Kasumi-1 (cell line): ENCODE results near the gene PLEKHG3.

ENCODE experiments used
- DNase-seq, 2 experiments: peaks; one replicate each; lab custom pipeline; 2025; lab: John Stamatoyannopoulos, UW

Gene PLEKHG3

GRCh38 chr14:64704143-64704742, at the start of gene PLEKHG3:
TSS of gene PLEKHG3 (plus strand) at chr14:64704424. CDS start at chr14:64727632, 23,208 bp downstream.
- DNase-seq, result no peak

DNA sequence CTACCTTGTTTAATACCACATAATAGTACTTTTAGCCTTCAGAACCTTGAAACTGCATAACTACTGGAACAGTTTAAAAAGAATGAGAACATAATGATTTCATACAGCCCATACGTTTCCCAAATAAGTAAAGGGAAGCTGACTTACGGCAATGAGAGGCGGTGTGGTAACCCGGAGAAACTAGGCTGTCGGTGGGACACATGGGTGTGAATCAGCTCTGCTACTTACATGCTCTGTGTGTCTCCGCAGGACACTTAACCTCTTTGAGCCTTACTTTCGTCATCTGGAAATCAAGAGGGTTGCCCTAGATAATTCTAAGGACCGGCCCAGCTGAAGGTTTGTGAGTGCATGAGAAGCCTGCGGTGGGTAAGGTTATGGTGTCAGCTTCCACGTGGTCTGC, 49.3 kb upstream of the PLEKHG3 start:
- DNase-seq, result peak; percentile 22 to 24

DNA sequence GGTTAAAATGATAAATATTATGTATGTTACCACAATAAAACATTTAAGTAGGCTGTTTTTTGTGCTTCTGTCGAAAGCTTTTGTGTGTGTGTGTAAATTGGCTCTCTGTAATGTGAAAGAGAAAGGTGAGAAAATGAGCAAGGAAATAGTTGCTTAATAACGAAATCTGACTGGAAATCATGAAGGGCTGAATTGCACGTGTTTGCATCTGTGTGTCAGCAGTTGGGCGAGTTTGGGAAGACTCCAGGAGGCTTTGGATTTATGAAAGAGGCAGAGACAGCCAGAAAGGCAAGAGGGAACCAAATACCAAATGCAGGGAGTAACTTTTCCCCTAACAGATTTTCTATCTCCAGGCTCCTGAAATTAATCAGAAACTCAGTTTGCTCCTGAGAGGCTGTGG, 47.2 kb upstream of the PLEKHG3 start:
- DNase-seq, result no peak

DNA sequence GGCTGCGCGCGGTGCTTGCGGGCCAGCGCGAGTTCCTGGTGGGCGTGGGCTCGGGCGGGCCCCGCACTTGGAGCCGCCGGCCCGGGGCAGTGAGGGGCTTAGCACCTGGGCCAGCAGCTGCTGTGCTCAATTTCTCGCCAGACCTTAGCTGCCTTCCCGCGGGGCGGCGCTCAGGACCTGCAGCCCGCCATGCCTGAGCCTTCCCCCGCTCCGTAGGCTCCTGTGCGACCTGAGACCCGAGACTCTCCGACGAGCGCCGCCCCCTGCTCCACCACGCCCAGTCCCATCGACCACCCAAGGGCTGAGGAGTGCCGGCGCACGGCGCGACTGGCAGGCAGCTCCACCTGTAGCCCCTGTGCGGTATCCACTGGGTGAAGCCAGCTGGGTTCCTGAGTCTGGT, 46.0 kb upstream of the PLEKHG3 start:
- DNase-seq, result no peak

GRCh38 chr14:64658700-64659264, 45.4 kb upstream of the PLEKHG3 start:
- DNase-seq, result peak in 1 of 2 experiments; percentile 11

- no peak for DNase-seq
Measured at GRCh38 chr14:64659366-64659765, 44.9 kb upstream of the PLEKHG3 start.

- DNase-seq, result no peak
Measured at GRCh38 chr14:64663174-64663573, 41.0 kb upstream of the PLEKHG3 start.

GRCh38 chr14:64671591-64671990, 32.6 kb upstream of the PLEKHG3 start:
- peak; percentile 86 to 90 for DNase-seq

- no peak for DNase-seq
Measured at GRCh38 chr14:64673316-64673715, 30.9 kb upstream of the PLEKHG3 start.

GRCh38 chr14:64673748-64674147, 30.5 kb upstream of the PLEKHG3 start:
- DNase-seq, result peak; percentile 51 to 66

DNA sequence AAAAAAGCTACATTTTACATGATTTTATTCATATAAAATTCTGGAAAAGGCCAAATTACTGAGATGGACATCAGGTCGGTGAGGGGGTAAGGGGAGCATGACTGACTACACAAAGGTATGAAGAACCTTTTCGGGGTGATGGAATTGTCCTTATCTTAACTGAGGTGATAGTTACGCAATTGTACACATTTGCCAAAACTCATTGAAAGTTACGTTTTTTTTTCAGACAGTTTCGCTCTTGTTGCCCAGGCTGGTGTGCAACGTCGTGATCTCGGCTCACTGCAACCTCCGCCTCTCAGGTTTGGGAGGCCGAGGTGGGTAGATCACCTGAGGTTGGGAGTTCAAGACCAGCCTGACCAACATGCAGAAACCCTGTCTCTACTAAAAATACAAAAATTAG, 29.4 kb upstream of the PLEKHG3 start:
- no peak for DNase-seq

GRCh38 chr14:64675312-64675711, 28.9 kb upstream of the PLEKHG3 start:
- no peak for DNase-seq

GRCh38 chr14:64676410-64677008, 27.7 kb upstream of the PLEKHG3 start:
- DNase-seq, result no peak

- no peak for DNase-seq
Measured at GRCh38 chr14:64680013-64680713, 24.1 kb upstream of the PLEKHG3 start.

- DNase-seq, result no peak
Measured at GRCh38 chr14:64680714-64681065, 23.5 kb upstream of the PLEKHG3 start.

DNA sequence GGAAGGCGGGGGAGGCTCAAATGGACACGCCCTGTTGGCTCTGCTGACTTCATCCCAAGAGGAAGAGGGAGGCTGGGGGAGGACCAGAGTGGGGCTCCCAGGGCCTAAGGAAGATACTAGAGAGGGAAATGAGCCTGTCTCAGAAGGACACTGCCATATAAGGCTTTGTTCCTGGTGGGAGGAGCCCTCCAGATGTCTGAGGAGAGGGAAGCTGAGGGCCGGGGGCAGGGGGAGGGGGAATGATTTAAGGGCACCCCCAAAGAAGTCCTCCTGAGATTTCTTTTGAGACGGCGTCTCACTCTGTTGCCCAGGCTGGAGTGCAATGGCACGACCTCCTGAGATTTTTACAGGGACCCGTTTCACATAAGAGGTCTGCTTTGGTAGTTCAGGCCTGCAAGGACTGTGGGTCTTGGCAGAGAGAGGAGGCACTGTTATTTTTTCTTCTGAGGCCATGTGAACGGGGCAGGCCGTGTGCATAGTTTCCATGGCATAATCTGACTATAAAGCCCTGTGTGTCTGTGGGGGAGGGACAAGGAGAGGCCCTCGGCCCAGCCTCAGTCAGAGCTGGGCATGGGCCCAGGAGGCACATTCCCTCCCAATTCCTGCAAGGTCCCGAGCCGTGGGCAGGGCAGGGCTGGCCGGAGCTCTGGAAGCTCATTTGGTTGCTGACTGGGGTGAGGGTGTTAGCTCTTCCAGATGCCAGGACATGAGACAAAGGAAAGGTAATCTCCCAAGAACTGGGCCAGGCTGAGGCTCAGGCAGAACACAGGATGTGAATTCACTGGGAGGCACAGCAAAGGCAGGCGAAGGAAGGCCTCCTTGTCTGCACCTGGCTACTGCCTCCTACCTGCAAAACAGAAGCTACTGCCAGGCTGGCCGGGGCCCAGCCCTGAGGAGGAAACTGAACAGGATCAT, 22.2 kb upstream of the PLEKHG3 start:
- no peak for DNase-seq

DNA sequence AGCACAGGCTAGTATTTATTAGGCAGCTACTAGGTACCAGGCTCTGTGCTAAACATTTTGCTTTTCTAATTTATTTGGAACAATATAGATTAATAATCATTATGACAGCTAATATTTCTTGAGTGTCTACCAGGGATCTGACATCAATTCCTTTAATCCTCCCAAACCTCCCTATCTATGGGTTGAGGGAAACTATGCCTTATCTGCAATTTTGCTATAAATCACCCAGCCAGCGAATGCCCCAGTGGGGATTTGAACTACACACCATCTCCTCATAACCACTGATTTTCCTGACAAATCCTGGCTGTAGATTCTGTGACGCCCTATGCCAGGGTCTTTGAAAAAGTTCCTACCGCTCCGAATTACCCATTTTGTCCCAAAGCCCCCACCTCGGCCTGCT, 21.4 kb upstream of the PLEKHG3 start:
- no peak for DNase-seq

DNA sequence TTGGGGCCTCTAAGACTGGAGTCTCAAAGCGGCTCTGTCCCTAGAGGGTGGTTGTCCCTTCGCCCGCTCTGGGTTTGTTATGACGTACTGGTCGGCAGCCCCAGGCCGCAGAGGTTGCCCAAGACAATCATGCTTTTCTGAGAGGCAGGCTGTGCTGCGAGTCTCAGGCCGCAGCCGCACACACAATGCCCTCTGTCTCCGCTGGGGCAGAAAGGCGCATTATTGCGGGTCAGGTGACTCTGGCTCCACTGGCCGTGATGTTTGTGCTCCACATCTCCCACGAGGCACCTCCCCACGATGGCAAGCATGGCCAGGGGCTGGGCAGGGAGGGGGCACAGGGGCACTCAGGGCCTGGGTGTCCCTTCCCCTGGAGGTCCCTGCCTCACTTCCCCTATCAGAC, 21.0 kb upstream of the PLEKHG3 start:
- no peak for DNase-seq

DNA sequence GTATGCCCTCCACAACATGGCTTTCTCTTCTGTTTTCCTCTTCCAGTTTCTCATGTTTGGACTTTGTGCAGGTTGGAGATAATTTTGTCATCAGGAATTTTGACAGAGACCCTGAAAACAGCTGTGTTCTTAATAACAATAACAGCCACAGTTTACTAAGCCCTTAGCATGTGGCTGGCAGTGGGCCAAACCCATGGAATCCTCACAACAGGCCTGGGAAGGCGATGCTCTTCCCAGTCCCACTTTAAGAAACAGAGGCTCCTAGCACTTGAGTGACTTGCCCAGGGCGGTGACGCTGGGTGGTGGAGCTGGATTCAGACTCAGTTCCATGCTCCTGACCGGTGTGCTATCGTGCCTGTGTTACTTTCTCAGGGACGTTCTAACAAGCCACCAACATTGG, 20.1 kb upstream of the PLEKHG3 start:
- no peak for DNase-seq

DNA sequence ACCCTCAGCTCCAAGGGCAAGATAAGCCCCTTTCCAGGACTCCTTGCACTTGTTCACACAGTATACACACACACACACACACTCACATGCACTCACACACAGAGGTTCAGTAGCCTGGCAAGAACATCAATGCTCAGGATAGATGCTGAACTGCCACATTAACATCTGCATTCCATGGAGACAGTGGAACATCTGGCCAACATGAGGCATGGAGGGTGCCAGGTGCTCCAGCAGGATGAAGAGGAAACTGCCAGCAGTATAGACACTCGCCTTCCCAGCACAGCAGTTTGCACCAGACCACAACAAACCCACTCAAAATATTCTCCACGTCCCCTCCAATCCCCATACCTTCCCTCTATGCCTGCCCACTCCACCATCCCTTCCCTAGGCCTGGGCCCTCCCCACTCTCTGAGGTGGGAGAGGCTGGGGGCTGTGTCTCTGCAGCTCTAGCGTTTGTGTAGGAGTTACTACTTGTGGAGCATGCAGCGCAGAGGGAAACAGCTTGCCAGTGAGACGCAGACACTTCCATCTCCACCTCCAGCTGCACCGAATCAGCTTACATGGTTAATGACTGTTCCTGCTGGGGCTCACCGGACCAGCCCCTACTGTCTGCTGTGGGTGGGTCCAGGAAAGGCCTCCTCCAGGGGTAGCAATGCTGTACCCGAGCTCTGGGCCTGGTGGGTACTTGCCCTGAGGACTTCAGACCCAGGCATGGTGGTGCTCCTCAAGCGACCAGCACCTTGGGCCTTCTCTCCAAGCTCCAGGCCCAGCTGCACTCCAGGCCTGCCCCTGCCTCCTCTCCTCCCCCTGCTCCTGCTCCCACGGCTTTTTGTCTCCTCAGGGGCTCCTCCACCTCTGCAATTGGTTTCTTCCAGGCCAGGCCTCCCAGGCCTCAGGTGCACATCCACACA, 18.6 kb upstream of the PLEKHG3 start:
- DNase-seq, result peak; percentile 82 to 84

DNA sequence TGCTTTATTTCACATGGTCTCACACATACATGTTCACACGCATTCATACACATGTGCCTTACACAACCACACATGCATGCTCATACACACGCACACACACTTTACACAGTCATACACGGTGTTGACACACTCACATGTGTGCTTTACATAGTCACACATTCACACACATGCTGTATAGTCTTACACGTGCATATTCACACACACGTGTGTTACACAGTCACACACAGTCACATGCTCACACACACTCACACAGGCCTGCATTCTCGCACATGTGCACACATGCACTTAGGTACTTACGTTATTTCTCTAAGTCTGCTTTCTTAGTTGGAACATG, 18.0 kb upstream of the PLEKHG3 start:
- no peak for DNase-seq
